ENCODE results near the gene SCUBE3.

GRCh38 chr6:35209081-35209480 is 4.7 kb upstream of the SCUBE3 start:
- TF ChIP-seq, protein P1, sequence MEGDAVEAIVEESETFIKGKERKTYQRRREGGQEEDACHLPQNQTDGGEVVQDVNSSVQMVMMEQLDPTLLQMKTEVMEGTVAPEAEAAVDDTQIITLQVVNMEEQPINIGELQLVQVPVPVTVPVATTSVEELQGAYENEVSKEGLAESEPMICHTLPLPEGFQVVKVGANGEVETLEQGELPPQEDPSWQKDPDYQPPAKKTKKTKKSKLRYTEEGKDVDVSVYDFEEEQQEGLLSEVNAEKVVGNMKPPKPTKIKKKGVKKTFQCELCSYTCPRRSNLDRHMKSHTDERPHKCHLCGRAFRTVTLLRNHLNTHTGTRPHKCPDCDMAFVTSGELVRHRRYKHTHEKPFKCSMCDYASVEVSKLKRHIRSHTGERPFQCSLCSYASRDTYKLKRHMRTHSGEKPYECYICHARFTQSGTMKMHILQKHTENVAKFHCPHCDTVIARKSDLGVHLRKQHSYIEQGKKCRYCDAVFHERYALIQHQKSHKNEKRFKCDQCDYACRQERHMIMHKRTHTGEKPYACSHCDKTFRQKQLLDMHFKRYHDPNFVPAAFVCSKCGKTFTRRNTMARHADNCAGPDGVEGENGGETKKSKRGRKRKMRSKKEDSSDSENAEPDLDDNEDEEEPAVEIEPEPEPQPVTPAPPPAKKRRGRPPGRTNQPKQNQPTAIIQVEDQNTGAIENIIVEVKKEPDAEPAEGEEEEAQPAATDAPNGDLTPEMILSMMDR (IDR thresholded peaks at IDR 0.05; ENCODE audit: poor library complexity), result no peak
- TF ChIP-seq EZH2 (IDR thresholded peaks at IDR 0.05; ENCODE audit: borderline replicate concordance) (no peak), EZH2phosphoT487 (IDR thresholded peaks at IDR 0.05; ENCODE audit: low read depth, severe bottlenecking, unreplicated experiment) (no peak)

Data from hepatocyte (in vitro differentiated cells).